ENCODE measurements around the gene EXOC8.

The EXOC8 gene, protein sequence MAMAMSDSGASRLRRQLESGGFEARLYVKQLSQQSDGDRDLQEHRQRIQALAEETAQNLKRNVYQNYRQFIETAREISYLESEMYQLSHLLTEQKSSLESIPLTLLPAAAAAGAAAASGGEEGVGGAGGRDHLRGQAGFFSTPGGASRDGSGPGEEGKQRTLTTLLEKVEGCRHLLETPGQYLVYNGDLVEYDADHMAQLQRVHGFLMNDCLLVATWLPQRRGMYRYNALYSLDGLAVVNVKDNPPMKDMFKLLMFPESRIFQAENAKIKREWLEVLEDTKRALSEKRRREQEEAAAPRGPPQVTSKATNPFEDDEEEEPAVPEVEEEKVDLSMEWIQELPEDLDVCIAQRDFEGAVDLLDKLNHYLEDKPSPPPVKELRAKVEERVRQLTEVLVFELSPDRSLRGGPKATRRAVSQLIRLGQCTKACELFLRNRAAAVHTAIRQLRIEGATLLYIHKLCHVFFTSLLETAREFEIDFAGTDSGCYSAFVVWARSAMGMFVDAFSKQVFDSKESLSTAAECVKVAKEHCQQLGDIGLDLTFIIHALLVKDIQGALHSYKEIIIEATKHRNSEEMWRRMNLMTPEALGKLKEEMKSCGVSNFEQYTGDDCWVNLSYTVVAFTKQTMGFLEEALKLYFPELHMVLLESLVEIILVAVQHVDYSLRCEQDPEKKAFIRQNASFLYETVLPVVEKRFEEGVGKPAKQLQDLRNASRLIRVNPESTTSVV

DNA sequence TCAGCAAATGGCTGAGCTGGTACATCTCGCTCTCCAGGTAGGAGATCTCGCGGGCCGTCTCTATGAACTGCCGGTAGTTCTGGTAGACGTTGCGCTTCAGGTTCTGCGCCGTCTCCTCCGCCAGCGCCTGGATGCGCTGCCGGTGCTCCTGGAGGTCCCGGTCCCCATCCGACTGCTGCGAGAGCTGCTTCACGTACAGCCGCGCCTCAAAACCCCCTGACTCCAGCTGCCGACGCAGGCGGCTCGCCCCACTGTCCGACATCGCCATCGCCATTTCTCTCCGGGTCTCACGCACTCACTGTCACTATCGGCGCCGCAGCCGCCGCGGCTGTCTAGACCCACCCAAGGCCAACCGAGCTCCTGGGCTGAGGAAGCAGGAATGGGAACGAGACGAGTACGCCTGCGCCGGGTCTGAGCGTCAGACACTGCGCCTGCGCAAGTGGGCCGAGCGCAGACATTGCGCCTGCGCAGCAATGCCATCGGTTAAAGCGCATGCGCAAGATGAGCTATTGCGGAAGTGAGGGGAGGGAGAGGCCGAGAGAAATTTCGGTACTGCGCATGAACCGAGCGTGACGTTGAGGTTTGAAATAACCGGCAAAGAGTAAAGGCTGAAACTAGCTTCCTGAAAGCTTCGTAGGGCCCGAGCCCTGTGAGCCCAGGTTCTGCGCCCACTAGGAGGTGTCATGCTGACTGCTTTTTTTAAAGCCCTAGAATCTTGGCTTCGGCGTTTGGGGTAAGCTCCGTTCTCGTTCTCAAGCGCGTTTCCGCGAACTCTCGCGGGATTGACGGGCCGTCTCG lies at the start of gene EXOC8:
EXOC8 (minus strand) TSS at position 381 of the 798 bp plus-strand sequence; CDS start at position 274, 107 bp downstream.
- DNase-seq (ENCODE audit: insufficient read length, low spot score) (peak; percentile 98), FAIRE-seq (peak; percentile 94)

DNA sequence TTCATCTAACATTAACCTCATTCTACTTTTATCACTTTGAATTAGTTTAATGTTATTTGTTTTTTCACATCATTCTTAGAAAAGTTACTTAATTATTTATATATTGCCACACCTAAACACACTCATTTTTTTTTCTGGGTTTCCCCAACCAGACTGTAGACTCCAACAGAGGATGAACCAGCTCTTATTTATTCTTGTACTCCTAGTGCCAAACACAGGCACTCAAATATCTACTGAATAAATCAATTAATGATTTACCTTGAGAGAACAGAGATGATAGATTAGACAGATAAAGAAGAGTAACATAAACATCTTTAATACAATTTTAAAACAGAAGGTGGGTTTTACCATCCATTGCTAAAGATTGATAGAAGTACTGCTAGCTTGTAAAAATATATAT lies 48.8 kb upstream of the EXOC8 start:
- DNase-seq (ENCODE audit: insufficient read length, low spot score) (no peak), FAIRE-seq (no peak)

- no peak for FAIRE-seq
- DNase-seq (ENCODE audit: insufficient read length, low spot score), result no peak
These were observed 47.7 kb upstream of the EXOC8 start for GRCh38 chr1:231385416-231385748.

GRCh38 chr1:231384696-231385415 lies 47.2 kb upstream of the EXOC8 start:
- FAIRE-seq (no peak), DNase-seq (ENCODE audit: insufficient read length, low spot score) (no peak)

- no peak for FAIRE-seq
- no peak for DNase-seq (ENCODE audit: insufficient read length, low spot score)
These were observed 45.7 kb upstream of the EXOC8 start for GRCh38 chr1:231383159-231383860.

- no peak for FAIRE-seq
- DNase-seq (ENCODE audit: insufficient read length, low spot score), result no peak
These were observed 44.8 kb upstream of the EXOC8 start for GRCh38 chr1:231382426-231382825.

- FAIRE-seq (no peak), DNase-seq (ENCODE audit: insufficient read length, low spot score) (no peak)
These were observed 44.1 kb upstream of the EXOC8 start for GRCh38 chr1:231381729-231382128.

GRCh38 chr1:231376875-231377549 lies 39.4 kb upstream of the EXOC8 start:
- FAIRE-seq, result peak; percentile 54
- no peak for DNase-seq (ENCODE audit: insufficient read length, low spot score)

GRCh38 chr1:231376101-231376500 lies 38.4 kb upstream of the EXOC8 start:
- DNase-seq (ENCODE audit: insufficient read length, low spot score) (no peak), FAIRE-seq (no peak)

DNA sequence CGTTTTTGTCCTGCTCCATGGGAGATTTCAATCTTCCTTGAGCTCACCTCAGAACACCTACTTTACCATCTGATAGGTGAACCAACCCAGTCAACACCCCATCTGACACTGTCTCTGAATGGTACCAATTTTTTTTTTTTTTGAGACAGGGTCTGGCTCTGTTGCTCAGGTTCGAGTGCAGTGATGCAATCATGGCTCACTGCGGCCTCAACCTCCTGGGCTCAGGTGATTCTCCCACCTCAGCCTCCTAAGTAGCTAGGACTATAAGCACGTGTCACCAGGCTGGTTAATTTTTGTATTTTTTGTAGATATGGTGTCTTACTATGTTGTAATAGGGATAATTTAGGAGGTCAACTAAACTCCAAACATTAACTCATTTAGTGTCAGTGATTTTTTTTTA lies 36.7 kb upstream of the EXOC8 start:
- FAIRE-seq (no peak), DNase-seq (ENCODE audit: insufficient read length, low spot score) (no peak)

DNA sequence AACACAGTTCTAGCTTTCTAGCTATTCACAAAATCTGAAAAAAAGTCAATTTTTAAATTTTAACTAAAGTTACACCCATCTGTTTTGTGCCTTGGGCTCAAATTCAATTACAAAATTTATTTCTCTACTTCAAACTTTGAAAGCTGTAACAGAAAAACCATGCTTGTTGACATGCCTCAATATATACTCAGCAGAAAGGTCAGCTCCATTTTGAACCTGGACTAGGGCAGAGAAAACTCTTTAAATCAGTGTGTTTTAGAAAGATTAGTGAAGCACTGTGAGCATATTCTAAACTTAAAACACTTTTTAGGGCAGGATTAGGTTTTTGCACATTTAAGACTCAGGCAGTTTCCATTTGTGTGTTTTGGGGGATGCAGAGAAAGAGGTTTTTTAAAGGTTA lies 34.8 kb upstream of the EXOC8 start:
- FAIRE-seq (no peak), DNase-seq (ENCODE audit: insufficient read length, low spot score) (no peak)

GRCh38 chr1:231369282-231369681 lies 31.6 kb upstream of the EXOC8 start:
- no peak for FAIRE-seq
- DNase-seq (ENCODE audit: insufficient read length, low spot score), result no peak

DNA sequence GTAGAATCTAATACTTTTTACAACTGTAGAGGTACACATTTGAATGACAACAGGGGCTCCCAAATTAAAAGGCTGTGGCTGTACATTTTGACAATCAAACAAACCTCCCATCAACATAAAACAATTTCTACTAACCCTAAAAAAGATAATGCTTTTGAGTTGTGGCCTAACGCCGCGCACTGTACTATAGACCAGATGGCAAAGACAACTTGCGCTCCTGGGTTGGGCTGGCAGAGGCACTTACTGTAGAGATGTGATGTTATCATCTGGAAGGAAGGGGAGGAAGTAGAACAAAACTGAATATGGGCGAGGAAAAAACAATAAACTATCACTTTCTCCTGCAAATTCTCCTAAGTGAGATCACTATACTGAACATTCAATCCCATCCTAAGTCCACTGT lies 26.5 kb upstream of the EXOC8 start:
- DNase-seq (ENCODE audit: insufficient read length, low spot score) (no peak), FAIRE-seq (no peak)

- DNase-seq (ENCODE audit: insufficient read length, low spot score), result no peak
- no peak for FAIRE-seq
These were observed 26.0 kb upstream of the EXOC8 start for GRCh38 chr1:231363624-231364023.

GRCh38 chr1:231362325-231362724 lies 24.7 kb upstream of the EXOC8 start:
- no peak for DNase-seq (ENCODE audit: insufficient read length, low spot score)
- no peak for FAIRE-seq

GRCh38 chr1:231359113-231359512 lies 21.5 kb upstream of the EXOC8 start:
- FAIRE-seq, result no peak
- no peak for DNase-seq (ENCODE audit: insufficient read length, low spot score)

DNA sequence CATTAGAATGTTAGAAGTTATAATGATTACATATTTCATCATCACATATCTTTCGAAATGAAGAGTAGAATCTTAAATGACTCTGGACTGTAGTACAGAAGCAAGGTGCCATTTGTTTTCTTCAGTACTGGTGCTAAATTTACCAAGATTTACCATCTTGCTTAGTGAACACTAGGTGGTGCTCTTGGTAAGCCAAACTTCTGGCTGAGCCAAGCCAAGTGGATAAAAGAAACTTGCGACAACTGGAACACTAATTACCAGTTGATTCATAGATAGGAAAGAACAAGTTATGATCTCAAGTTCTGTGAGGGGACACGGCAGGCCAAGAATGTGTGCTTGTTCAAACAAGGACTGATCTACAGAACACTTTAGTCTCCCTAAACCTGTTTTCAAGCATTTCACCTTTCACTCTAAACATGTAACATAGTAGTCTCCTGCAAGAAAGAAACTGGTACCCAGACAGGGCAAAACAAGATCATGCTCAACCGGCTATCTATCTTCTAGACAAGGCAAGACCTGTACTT lies 20.2 kb upstream of the EXOC8 start:
- DNase-seq (ENCODE audit: insufficient read length, low spot score), result peak; percentile 69
- FAIRE-seq, result no peak

- DNase-seq (ENCODE audit: insufficient read length, low spot score) (no peak), FAIRE-seq (no peak)
These were observed 19.6 kb upstream of the EXOC8 start for GRCh38 chr1:231357187-231357772.

DNA sequence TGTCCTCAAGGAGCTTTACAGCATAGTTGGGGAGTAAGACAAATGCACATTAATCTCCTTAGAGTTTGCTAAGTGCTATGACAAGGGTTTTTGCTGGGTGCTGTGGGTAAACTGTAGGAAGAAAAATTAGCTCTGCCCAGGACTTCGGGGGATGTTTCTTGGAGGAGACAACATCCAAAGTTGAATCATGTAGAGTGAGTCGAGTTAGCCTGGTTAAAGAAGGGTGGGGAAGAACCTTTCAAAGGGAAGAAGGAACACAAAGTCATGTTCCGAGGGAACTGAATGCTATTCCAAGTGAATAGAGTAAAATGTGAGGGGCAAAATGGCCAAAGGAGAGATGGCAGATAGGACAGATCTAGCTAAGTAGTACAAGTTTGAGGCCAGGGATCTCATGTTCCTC lies 17.5 kb upstream of the EXOC8 start:
- no peak for FAIRE-seq
- DNase-seq (ENCODE audit: insufficient read length, low spot score), result no peak

Data from HTR-8/SVneo (cell line).